Astrocyte (in vitro differentiated cells and primary cell): ENCODE results near the gene MORN1.

Source experiments
- EZH2 ChIP-seq: IDR thresholded peaks from 2 replicates; pipeline ENCODE4 v1.6.1; 2012; ENCODE audit warnings: mild to moderate bottlenecking, low read length, inconsistent platforms; ENCODE audit not compliant: insufficient read depth
- TF ChIP-seq, protein P1 (sequence below): IDR thresholded peaks from 2 replicates; pipeline ENCODE4 v1.5.1; 2011; ENCODE audit warnings: low read depth, mild to moderate bottlenecking, inconsistent platforms, low read length, moderate library complexity; ENCODE audit not compliant: insufficient read depth

DNA sequence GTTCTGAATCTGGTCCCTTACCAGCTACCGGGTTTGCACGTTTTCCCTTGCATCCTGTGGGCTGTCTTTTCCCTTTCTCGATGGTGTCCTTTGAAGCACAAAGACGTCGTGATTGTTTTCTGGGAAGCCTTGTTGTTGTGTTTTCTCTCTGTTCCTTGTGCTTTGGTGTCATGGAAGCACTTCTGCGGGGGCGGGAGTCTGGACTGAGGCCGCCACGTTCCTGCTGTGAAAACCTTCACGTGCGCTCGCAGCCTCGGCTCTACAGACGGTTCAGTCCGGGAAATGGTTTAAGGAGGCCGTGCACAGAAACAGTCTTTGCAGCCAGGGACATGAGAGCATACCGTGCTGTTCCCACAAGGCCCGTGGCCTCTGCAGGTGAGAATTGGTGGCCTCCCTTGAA lies 94.7 kb downstream of the MORN1 start:
- TF ChIP-seq, protein P1, sequence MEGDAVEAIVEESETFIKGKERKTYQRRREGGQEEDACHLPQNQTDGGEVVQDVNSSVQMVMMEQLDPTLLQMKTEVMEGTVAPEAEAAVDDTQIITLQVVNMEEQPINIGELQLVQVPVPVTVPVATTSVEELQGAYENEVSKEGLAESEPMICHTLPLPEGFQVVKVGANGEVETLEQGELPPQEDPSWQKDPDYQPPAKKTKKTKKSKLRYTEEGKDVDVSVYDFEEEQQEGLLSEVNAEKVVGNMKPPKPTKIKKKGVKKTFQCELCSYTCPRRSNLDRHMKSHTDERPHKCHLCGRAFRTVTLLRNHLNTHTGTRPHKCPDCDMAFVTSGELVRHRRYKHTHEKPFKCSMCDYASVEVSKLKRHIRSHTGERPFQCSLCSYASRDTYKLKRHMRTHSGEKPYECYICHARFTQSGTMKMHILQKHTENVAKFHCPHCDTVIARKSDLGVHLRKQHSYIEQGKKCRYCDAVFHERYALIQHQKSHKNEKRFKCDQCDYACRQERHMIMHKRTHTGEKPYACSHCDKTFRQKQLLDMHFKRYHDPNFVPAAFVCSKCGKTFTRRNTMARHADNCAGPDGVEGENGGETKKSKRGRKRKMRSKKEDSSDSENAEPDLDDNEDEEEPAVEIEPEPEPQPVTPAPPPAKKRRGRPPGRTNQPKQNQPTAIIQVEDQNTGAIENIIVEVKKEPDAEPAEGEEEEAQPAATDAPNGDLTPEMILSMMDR = no peak
- no peak for TF ChIP-seq EZH2
